AG04449 (cell line): Measurements from ENCODE around the gene HLF.

Source experiments
- CTCF ChIA-PET: fragments of 350-600 bp; formaldehyde crosslinking; extraction: SDS; loops from one replicate; lab custom pipeline; 2021; ENCODE audit warnings: antibody characterized with exemption; lab: Yijun Ruan, JAX
- POLR2A ChIA-PET: fragments of 400-600, 350-600 bp; formaldehyde crosslinking; extraction: SDS; loops from one replicate; lab custom pipeline; 2020; ENCODE audit warnings: antibody characterized with exemption, inconsistent platforms; lab: Yijun Ruan, JAX
- DNase-seq: peaks from one replicate; pipeline ENCODE4 v3.0.0-alpha.2; 2010; ENCODE audit warnings: low read depth, low spot score
- H3K4me3 ChIP-seq: 2 replicates; pipeline ENCODE4 v1.5.1; 2011; ENCODE audit warnings: low read depth, mild to moderate bottlenecking, control low read depth, low read length
- CTCF ChIP-seq: IDR thresholded peaks from one replicate; pipeline ENCODE4 v1.5.1; 2011; ENCODE audit warnings: mild to moderate bottlenecking, moderate library complexity, low read length, control low read depth, inconsistent platforms; ENCODE audit not compliant: insufficient read depth; ENCODE audit errors: missing control alignments

The HLF gene

GRCh38 chr17:55284944-55285339 lies 20.2 kb downstream of the HLF start:
- CTCF ChIA-PET = no interaction called here
- DNase-seq = no peak
- no peak for TF ChIP-seq CTCF
- no peak overlapping the region for H3K4me3 ChIP-seq
- POLR2A ChIA-PET = no interaction called here

DNA sequence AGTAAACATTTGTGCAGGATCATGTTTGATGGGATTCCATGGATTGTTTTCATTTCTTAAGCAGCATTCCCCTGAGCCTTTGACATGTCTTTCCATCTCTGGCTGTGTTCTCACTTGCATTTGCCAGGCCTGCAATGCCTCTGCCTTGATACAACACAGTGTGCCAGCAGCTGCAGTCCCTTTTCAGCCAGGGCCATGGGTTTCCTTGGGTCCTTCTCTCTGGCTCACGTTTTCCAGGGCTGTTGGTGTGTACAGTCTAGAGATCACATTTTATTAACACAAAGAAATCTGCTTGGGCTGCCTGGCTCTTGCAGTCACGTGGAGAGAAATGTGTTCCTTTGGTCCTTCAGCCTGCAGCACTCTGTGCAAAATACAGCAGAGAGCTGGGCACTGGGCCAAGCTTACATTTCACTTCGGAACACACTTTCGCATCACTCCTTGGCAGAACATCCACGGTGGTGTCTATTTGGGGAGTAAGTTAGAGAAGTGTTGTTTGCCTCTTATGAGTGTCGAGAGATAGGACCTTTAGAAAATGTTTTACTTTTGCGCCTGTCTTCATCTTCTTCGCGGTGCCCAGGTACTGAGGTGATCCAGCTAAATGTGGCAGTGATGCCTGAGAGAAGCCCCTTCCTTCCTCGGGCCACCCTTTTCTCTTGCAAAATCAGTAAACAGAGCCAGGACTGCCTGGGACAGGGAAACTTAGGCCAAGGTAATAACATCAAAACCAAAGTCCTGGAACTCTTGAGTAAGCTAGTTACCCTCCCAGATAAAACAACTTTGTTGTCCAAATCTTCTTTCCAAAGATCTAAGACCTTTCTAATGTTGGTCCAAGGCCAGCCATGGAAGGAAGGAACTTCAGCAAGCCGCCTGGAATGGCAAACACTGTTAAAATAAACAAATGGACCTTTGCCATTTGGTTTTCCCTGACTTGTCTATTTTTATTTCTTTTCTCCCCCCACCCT lies 20.9 kb downstream of the HLF start:
- no peak for DNase-seq
- CTCF ChIA-PET = no interaction called here
- TF ChIP-seq CTCF = no peak
- POLR2A ChIA-PET = no interaction called here
- H3K4me3 ChIP-seq = no peak overlapping the region

DNA sequence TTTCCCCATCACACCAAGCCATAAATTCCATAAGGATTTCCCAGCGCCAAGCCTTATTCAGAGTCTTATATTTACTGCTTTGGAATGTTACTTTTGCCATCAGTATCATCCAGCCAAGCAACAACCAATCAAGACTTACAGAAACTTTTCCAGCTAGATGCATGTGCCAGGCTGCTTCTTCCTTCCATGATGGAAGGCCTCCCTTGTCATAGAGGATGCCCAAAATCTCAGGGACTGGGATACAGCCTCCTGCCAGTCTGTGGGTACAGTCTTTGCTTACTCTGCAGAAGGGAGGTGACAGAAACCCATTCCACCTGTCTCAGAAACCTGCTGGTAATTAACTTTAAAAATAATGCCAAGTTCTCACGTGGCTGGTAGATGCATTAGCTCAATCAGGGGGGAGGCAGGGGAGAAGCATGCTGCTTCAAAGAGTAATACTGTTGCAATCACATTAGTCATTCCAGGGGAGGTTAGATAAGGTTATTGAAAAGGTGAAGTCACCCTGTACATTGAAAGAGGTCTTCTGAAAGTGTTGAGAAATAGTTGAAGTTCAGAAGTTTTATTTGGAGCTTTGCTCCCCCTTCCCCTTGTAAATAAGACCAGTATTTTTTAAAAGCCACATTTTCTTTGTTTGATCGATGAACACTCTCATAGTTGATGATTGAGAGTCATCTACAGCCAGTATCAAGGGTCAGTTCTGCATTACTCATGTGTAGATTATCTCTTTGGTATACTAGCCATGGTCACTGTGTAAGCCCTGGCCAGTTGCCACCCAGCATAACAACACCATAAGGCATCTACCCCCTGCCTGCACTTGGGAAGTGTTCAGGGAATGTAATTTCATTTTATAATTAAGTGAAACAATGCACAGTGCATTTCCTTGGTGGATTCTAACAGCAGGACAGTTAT lies 22.2 kb downstream of the HLF start:
- TF ChIP-seq CTCF = no peak
- H3K4me3 ChIP-seq = no peak overlapping the region
- ChIA-PET CTCF (no interaction called here), POLR2A (no interaction called here)
- no peak for DNase-seq

DNA sequence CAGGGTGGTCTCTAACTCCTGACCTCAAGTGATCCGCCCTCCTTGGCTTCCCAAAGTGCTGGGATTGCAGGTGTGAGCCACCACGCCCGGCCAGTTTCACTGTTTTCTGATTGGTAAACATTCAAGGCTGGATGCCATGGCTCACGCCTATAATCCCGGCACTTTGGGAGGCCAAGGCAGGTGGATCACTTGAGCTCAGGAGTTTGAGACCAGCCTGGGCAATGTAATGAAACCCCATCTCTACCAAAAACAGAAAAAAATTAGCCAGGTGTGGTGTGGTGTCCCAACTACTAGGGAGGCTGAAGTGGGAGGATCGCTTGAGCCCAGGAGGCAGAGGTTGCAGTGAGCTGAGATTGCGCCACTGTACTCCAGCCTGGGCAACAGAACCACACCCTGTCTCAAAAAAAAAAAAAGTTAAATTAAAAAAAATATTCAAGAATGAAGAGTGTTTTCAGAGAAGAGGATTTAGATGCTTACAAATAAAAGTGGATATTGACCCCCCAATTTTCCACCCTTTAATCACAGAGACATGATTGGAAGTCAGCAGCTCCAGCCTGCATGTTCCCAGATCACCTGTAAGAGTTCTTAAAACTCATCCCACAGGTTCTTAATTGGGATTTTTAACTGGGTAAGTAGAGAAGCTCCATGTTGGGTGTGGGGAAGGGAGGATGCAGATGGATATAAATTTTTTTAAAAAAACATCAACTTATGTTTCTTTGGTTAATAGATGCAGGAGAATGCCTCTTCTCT lies 23.8 kb downstream of the HLF start:
- H3K4me3 ChIP-seq = no peak overlapping the region
- ChIA-PET CTCF (interaction anchor here (0.7 to 1.7 kb wide), 2 partner anchors 16 to 294 kb away, joined by 3 to 5 read pairs; no protein-coding TSS in a partner anchor), POLR2A (no interaction called here)
- DNase-seq = no peak
- no peak for TF ChIP-seq CTCF

GRCh38 chr17:55289106-55289446 lies 24.3 kb downstream of the HLF start:
- no peak for TF ChIP-seq CTCF

More at GRCh38 chr17:55289106-55289446, 24.3 kb downstream of the HLF start:
- H3K4me3 ChIP-seq = no peak overlapping the region
- ChIA-PET POLR2A (no interaction called here), CTCF (interaction anchor here (0.7 to 1.7 kb wide), 2 partner anchors 17 to 295 kb away, joined by 3 to 5 read pairs; no protein-coding TSS in a partner anchor)
- DNase-seq = no peak
